Hippocampal formation (tissue), 2 donors: ENCODE measurements around the gene NCEH1.

Experiments
- DNase-seq, 2 donors: peaks; one replicate each; lab custom pipeline; 2025; lab: John Stamatoyannopoulos, UW

The NCEH1 gene

GRCh38 chr3:172646439-172647015, 64.3 kb downstream of the NCEH1 start:
- no peak for DNase-seq

GRCh38 chr3:172644258-172644657, 66.6 kb downstream of the NCEH1 start:
- no peak for DNase-seq

- DNase-seq, result no peak
Observed at GRCh38 chr3:172643506-172644179, 67.2 kb downstream of the NCEH1 start.

- DNase-seq, result no peak
Observed at GRCh38 chr3:172641291-172641690, 69.6 kb downstream of the NCEH1 start.

- no peak for DNase-seq
Observed at GRCh38 chr3:172640751-172641150, 70.1 kb downstream of the NCEH1 start.

GRCh38 chr3:172635588-172635987, 75.3 kb downstream of the NCEH1 start:
- no peak for DNase-seq

- DNase-seq, result no peak
Observed at GRCh38 chr3:172634948-172635347, 75.9 kb downstream of the NCEH1 start.

GRCh38 chr3:172630316-172630715, 80.6 kb downstream of the NCEH1 start:
- DNase-seq, result no peak

GRCh38 chr3:172629470-172629869, 81.4 kb downstream of the NCEH1 start:
- no peak for DNase-seq

- DNase-seq, result no peak
Observed at GRCh38 chr3:172627057-172627809, 83.6 kb downstream of the NCEH1 start.

- no peak for DNase-seq
Observed at GRCh38 chr3:172626021-172626640, 84.7 kb downstream of the NCEH1 start.

- no peak for DNase-seq
Observed at GRCh38 chr3:172625404-172625803, 85.5 kb downstream of the NCEH1 start.

- no peak for DNase-seq
Observed at GRCh38 chr3:172624999-172625398, 85.9 kb downstream of the NCEH1 start.

GRCh38 chr3:172622916-172623700, 87.8 kb downstream of the NCEH1 start:
- DNase-seq, result peak in 1 of 2 donors; percentile 15

- no peak for DNase-seq
Observed at GRCh38 chr3:172622156-172622555, 88.7 kb downstream of the NCEH1 start.

GRCh38 chr3:172617976-172618375, 92.9 kb downstream of the NCEH1 start:
- DNase-seq, result no peak

GRCh38 chr3:172617013-172617706, 93.7 kb downstream of the NCEH1 start:
- no peak for DNase-seq

- no peak for DNase-seq
Observed at GRCh38 chr3:172616031-172616461, 94.8 kb downstream of the NCEH1 start.

- DNase-seq, result no peak
Observed at GRCh38 chr3:172615296-172615695, 95.6 kb downstream of the NCEH1 start.

- DNase-seq, result no peak
Observed at GRCh38 chr3:172614340-172615274, 96.3 kb downstream of the NCEH1 start.
